Type B pancreatic cell (in vitro differentiated cells): ENCODE results near the gene HABP2. TPM values are rescaled to one million over a fixed set of nuclear protein-coding genes. Genes with fewer than 3 reads are reported as not detected.

Experiments used
- DNase-seq: peaks from one replicate; pipeline ENCODE4 v3.0.0; 2021; ENCODE audit warnings: mixed read lengths; ENCODE audit not compliant: unreplicated experiment; ENCODE audit errors: extremely low spot score
- H3K27ac Mint-ChIP-seq: 2 replicates; pipeline ENCODE4 v1.8.0; 2021; ENCODE audit warnings: mild to moderate bottlenecking, mixed read lengths
- H3K27me3 Mint-ChIP-seq: 2 replicates; pipeline ENCODE4 v1.8.0; 2021; ENCODE audit warnings: mixed read lengths
- H3K36me3 Mint-ChIP-seq: 2 replicates; pipeline ENCODE4 v1.8.0; 2021; ENCODE audit warnings: mixed read lengths
- H3K4me1 Mint-ChIP-seq: one replicate; pipeline ENCODE4 v1.8.0; 2021; ENCODE audit warnings: mixed read lengths; ENCODE audit not compliant: unreplicated experiment
- H3K4me3 Mint-ChIP-seq: 2 replicates; pipeline ENCODE4 v1.8.0; 2021; ENCODE audit warnings: mild to moderate bottlenecking, mixed read lengths
- H3K9me3 Mint-ChIP-seq: 2 replicates; pipeline ENCODE4 v1.8.0; 2021; ENCODE audit warnings: mixed read lengths
- total RNA-seq: library from RNA; stranded (reverse); gene quantifications from 2 replicates; pipeline ENCODE4 v1.2.1, GENCODE V29; 2021; ENCODE audit warnings: low replicate concordance
- TF ChIP-seq, protein P1 (sequence below): fragments of 200-600 bp; sonication (generic); conservative IDR thresholded peaks from 2 replicates; pipeline ENCODE4 v1.5.0; 2021; ENCODE audit warnings: antibody characterized with exemption, mild to moderate bottlenecking

The HABP2 gene
- total RNA-seq, 1 donor from 2014 or later: 7.5 TPM

- TF ChIP-seq, protein P1, sequence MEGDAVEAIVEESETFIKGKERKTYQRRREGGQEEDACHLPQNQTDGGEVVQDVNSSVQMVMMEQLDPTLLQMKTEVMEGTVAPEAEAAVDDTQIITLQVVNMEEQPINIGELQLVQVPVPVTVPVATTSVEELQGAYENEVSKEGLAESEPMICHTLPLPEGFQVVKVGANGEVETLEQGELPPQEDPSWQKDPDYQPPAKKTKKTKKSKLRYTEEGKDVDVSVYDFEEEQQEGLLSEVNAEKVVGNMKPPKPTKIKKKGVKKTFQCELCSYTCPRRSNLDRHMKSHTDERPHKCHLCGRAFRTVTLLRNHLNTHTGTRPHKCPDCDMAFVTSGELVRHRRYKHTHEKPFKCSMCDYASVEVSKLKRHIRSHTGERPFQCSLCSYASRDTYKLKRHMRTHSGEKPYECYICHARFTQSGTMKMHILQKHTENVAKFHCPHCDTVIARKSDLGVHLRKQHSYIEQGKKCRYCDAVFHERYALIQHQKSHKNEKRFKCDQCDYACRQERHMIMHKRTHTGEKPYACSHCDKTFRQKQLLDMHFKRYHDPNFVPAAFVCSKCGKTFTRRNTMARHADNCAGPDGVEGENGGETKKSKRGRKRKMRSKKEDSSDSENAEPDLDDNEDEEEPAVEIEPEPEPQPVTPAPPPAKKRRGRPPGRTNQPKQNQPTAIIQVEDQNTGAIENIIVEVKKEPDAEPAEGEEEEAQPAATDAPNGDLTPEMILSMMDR: no peak
- H3K4me3 Mint-ChIP-seq: no peak overlapping the region
- H3K27ac Mint-ChIP-seq: no peak overlapping the region
- peaks cover 4% of the 10 kb centered on the region for H3K9me3 Mint-ChIP-seq
- H3K27me3 Mint-ChIP-seq: peaks cover 2% of the 10 kb centered on the region
- DNase-seq: no peak
- no peaks in the 10 kb centered on the region for H3K36me3 Mint-ChIP-seq
- H3K4me1 Mint-ChIP-seq: peaks cover 15% of the 10 kb centered on the region
Measured at GRCh38 chr10:113630929-113631533, 78.2 kb downstream of the HABP2 start.

DNA sequence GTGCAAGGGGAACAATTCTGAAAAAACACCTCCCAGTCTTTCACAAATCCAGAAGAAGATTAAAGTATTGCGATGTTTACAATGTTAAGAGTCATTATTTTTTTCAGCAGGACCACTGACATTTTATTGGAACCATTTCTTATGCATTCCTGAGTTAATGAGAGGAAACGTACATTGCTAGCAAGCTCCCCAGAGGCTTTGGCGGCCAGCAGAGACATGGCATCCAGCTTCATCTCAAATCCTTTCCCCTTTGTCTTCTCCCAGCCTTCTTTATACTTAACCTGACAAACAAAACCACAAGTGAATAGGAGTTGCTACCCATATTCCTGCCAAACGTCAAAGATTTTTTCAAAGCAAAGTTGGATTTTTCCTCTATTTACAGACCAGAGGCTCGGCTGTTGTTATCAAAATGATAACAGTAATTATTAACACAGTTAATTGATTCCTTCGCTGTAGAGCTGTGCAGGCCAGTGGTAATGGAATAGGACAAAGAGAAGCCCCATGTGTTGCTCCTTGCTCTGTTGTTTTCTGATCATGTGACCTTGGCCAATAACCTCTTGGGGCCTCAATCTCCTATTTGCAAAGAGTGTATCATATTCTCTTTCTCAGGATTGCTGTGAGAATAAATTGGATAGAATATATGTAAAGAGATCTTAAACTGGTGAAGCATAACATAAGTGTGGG is 79.0 kb downstream of the HABP2 start:
- TF ChIP-seq, protein P1: no peak
- no peaks in the 10 kb centered on the region for H3K36me3 Mint-ChIP-seq
- peaks cover 15% of the 10 kb centered on the region for H3K4me1 Mint-ChIP-seq
- no peaks in the 10 kb centered on the region for H3K27me3 Mint-ChIP-seq
- peaks cover 5% of the 10 kb centered on the region for H3K9me3 Mint-ChIP-seq
- H3K27ac Mint-ChIP-seq: peak overlapping the region; percentile 39
- DNase-seq: no peak
- no peak overlapping the region for H3K4me3 Mint-ChIP-seq

Other genes starting within 250 kb of the HABP2 start
- gene NRAP, start 111.0 kb downstream of the HABP2 start, total RNA-seq: 0.05 TPM in 1 of 2 replicates, not detected in the other
- 27.5 and 37.8 TPM in 2 replicates for gene CASP7, start 126.9 kb downstream of the HABP2 start, total RNA-seq
- 0.12 and 0.45 TPM in 2 replicates for gene PLEKHS1, start 198.6 kb downstream of the HABP2 start, total RNA-seq